Middle frontal gyrus (tissue), 1 donor: Measurements from ENCODE around the gene SURF4.

ENCODE experiments used
- DNase-seq: peaks from one replicate; pipeline ENCODE4 v3.0.0-alpha.2; 2015; ENCODE audit warnings: low spot score; ENCODE audit errors: extremely low spot score

The SURF4 gene

GRCh38 chr9:133375116-133375723 lies 640 bp downstream of the SURF4 start:
- no peak for DNase-seq

GRCh38 chr9:133374612-133375115 lies 1.2 kb downstream of the SURF4 start:
- DNase-seq, result no peak

- DNase-seq, result no peak
Measured at GRCh38 chr9:133372144-133372543, 3.7 kb downstream of the SURF4 start.

- no peak for DNase-seq
Measured at GRCh38 chr9:133371261-133371711, 4.6 kb downstream of the SURF4 start.

- no peak for DNase-seq
Measured at GRCh38 chr9:133370685-133371084, 5.2 kb downstream of the SURF4 start.

- no peak for DNase-seq
Measured at GRCh38 chr9:133369933-133370332, 5.9 kb downstream of the SURF4 start.

- DNase-seq, result no peak
Measured at GRCh38 chr9:133369422-133369821, 6.4 kb downstream of the SURF4 start.

- no peak for DNase-seq
Measured at GRCh38 chr9:133368249-133368881, 7.5 kb downstream of the SURF4 start.

GRCh38 chr9:133367778-133368177 lies 8.1 kb downstream of the SURF4 start:
- no peak for DNase-seq

- DNase-seq, result no peak
Measured at GRCh38 chr9:133367221-133367620, 8.6 kb downstream of the SURF4 start.

- no peak for DNase-seq
Measured at GRCh38 chr9:133366435-133366834, 9.4 kb downstream of the SURF4 start.

GRCh38 chr9:133362359-133363044 lies 13.4 kb downstream of the SURF4 start:
- DNase-seq, result no peak

- no peak for DNase-seq
Measured at GRCh38 chr9:133361507-133362092, 14.3 kb downstream of the SURF4 start.

- no peak for DNase-seq
Measured at GRCh38 chr9:133360400-133361393, 15.2 kb downstream of the SURF4 start.

GRCh38 chr9:133359399-133360175 lies 16.3 kb downstream of the SURF4 start:
- DNase-seq, result no peak

- DNase-seq, result no peak
Measured at GRCh38 chr9:133357656-133358055, 18.2 kb downstream of the SURF4 start.

GRCh38 chr9:133356391-133357091 lies 19.3 kb downstream of the SURF4 start, which contains the start of the genes SURF1 and SURF2:
Gene SURF1, minus strand, starts transcription at chr9:133356487. Its CDS starts 34 bp downstream, at chr9:133356453.
Gene SURF2, plus strand, starts transcription at chr9:133356550. Its CDS starts 43 bp downstream, at chr9:133356593.
- DNase-seq, result peak; percentile 77

GRCh38 chr9:133355881-133356357 lies 19.9 kb downstream of the SURF4 start:
- DNase-seq, result no peak

- no peak for DNase-seq
Measured at GRCh38 chr9:133354766-133355165, 21.1 kb downstream of the SURF4 start.
